ENCODE data around the gene PDSS2. TPM values are rescaled to one million over a fixed set of nuclear protein-coding genes. Genes with fewer than 3 reads are reported as not detected.

PDSS2 gene
- total and polyA plus RNA-seq, 9 of the 15 experiments (the other 6 are each of a cell fraction or from before 2014, with no cell fraction given): 5.8 to 21.1 (median 12.0) TPM

DNA sequence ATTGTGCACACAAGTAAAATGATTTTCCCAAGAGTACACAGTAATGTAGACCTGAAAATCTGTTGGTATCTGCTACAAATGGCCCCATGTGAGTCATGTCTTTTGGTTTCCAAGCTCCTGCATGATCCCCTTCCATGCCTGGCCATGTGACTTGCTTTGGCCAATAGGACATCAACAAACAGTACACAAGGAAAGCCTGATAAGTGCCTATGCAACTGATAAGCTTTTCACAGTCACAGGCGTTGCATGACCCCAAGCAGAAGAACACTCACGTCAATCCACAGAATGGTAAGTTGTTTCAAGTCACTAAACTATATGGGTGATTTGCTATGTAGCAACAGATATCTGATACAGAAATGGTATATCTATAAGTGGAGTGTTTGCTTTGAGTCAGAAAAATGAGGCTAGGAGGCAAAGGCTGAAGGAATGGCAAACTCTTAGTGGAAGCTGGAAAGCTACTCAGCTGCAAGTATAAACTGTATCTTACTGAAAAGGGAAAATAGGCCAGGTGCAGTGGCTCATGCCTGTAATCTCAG lies 184.0 kb downstream of the PDSS2 start (continued):
- TF ChIP-seq, protein P1, sequence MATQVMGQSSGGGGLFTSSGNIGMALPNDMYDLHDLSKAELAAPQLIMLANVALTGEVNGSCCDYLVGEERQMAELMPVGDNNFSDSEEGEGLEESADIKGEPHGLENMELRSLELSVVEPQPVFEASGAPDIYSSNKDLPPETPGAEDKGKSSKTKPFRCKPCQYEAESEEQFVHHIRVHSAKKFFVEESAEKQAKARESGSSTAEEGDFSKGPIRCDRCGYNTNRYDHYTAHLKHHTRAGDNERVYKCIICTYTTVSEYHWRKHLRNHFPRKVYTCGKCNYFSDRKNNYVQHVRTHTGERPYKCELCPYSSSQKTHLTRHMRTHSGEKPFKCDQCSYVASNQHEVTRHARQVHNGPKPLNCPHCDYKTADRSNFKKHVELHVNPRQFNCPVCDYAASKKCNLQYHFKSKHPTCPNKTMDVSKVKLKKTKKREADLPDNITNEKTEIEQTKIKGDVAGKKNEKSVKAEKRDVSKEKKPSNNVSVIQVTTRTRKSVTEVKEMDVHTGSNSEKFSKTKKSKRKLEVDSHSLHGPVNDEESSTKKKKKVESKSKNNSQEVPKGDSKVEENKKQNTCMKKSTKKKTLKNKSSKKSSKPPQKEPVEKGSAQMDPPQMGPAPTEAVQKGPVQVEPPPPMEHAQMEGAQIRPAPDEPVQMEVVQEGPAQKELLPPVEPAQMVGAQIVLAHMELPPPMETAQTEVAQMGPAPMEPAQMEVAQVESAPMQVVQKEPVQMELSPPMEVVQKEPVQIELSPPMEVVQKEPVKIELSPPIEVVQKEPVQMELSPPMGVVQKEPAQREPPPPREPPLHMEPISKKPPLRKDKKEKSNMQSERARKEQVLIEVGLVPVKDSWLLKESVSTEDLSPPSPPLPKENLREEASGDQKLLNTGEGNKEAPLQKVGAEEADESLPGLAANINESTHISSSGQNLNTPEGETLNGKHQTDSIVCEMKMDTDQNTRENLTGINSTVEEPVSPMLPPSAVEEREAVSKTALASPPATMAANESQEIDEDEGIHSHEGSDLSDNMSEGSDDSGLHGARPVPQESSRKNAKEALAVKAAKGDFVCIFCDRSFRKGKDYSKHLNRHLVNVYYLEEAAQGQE (IDR thresholded peaks at IDR 0.05; ENCODE audit: borderline replicate concordance): peak; percentile 80
- TF ChIP-seq, protein P1 (CRISPR knock-in tag; IDR thresholded peaks at IDR 0.05; ENCODE audit: low read depth): no peak
- TF ChIP-seq ZNF239 (CRISPR knock-in tag; IDR thresholded peaks at IDR 0.05) (no peak), ELF2 (CRISPR knock-in tag; IDR thresholded peaks at IDR 0.05) (no peak), KDM1A (IDR thresholded peaks at IDR 0.05) (peak; percentile 92), MEIS2 (IDR thresholded peaks at IDR 0.05; ENCODE audit: partially characterized antibody) (peak; percentile 57), SRF (CRISPR knock-in tag; IDR thresholded peaks at IDR 0.05) (peak in 1 of 2 experiments; percentile 53; a peak in 1 of 4 replicates), ZNF384 (IDR thresholded peaks at IDR 0.05; ENCODE audit: low read depth, low read length) (no peak), ZNF212 (CRISPR knock-in tag; IDR thresholded peaks at IDR 0.05) (no peak)
- TF ChIP-seq, protein P2, sequence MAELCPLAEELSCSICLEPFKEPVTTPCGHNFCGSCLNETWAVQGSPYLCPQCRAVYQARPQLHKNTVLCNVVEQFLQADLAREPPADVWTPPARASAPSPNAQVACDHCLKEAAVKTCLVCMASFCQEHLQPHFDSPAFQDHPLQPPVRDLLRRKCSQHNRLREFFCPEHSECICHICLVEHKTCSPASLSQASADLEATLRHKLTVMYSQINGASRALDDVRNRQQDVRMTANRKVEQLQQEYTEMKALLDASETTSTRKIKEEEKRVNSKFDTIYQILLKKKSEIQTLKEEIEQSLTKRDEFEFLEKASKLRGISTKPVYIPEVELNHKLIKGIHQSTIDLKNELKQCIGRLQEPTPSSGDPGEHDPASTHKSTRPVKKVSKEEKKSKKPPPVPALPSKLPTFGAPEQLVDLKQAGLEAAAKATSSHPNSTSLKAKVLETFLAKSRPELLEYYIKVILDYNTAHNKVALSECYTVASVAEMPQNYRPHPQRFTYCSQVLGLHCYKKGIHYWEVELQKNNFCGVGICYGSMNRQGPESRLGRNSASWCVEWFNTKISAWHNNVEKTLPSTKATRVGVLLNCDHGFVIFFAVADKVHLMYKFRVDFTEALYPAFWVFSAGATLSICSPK (IDR thresholded peaks at IDR 0.05; ENCODE audit: borderline replicate concordance): no peak
- TF ChIP-seq, protein P3, sequence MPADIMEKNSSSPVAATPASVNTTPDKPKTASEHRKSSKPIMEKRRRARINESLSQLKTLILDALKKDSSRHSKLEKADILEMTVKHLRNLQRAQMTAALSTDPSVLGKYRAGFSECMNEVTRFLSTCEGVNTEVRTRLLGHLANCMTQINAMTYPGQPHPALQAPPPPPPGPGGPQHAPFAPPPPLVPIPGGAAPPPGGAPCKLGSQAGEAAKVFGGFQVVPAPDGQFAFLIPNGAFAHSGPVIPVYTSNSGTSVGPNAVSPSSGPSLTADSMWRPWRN (IDR thresholded peaks at IDR 0.05; ENCODE audit: low read depth): peak; percentile 37; the same call in 1 of the 2 replicates
- TF ChIP-seq, protein P4, sequence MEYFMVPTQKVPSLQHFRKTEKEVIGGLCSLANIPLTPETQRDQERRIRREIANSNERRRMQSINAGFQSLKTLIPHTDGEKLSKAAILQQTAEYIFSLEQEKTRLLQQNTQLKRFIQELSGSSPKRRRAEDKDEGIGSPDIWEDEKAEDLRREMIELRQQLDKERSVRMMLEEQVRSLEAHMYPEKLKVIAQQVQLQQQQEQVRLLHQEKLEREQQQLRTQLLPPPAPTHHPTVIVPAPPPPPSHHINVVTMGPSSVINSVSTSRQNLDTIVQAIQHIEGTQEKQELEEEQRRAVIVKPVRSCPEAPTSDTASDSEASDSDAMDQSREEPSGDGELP (CRISPR knock-in tag; IDR thresholded peaks at IDR 0.05; ENCODE audit: borderline replicate concordance): peak; percentile 25; the same call in 1 of the 2 replicates
- TF ChIP-seq, protein P5, sequence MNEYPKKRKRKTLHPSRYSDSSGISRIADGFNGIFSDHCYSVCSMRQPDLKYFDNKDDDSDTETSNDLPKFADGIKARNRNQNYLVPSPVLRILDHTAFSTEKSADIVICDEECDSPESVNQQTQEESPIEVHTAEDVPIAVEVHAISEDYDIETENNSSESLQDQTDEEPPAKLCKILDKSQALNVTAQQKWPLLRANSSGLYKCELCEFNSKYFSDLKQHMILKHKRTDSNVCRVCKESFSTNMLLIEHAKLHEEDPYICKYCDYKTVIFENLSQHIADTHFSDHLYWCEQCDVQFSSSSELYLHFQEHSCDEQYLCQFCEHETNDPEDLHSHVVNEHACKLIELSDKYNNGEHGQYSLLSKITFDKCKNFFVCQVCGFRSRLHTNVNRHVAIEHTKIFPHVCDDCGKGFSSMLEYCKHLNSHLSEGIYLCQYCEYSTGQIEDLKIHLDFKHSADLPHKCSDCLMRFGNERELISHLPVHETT (CRISPR knock-in tag; conservative IDR thresholded peaks at IDR 0.05 in 1 of 2, IDR thresholded peaks at IDR 0.05 in 1 of 2): peak in 1 of 2 experiments; percentile 55; a peak in 1 of 4 replicates
